Measurements from ENCODE around the gene ACOX3. TPM values are rescaled to one million over a fixed set of nuclear protein-coding genes. Genes with fewer than 3 reads are reported as not detected.

The ACOX3 gene
- total and polyA plus RNA-seq, 9 of the 15 experiments (the other 6 are each of a cell fraction or from before 2014, with no cell fraction given), result 0.68 to 7.3 (median 3.7) TPM

GRCh38 chr4:8342651-8343261 lies 97.8 kb downstream of the ACOX3 start:
- TF ChIP-seq KLF10 (CRISPR knock-in tag; IDR thresholded peaks at IDR 0.05) (no peak), HDAC1 (IDR thresholded peaks at IDR 0.05) (no peak), ARHGAP35 (IDR thresholded peaks at IDR 0.05; ENCODE audit: partially characterized antibody) (no peak), HES1 (IDR thresholded peaks at IDR 0.05; ENCODE audit: low read depth) (no peak), NFIC (IDR thresholded peaks at IDR 0.05) (0 out of 2 replicates have a peak, but pooled peaks have one; percentile 27), RAD51 (IDR thresholded peaks at IDR 0.05; ENCODE audit: borderline replicate concordance, low read depth) (no peak), RFX5 (IDR thresholded peaks at IDR 0.05; ENCODE audit: low read depth, low read length) (no peak)
- TF ChIP-seq, protein P1, sequence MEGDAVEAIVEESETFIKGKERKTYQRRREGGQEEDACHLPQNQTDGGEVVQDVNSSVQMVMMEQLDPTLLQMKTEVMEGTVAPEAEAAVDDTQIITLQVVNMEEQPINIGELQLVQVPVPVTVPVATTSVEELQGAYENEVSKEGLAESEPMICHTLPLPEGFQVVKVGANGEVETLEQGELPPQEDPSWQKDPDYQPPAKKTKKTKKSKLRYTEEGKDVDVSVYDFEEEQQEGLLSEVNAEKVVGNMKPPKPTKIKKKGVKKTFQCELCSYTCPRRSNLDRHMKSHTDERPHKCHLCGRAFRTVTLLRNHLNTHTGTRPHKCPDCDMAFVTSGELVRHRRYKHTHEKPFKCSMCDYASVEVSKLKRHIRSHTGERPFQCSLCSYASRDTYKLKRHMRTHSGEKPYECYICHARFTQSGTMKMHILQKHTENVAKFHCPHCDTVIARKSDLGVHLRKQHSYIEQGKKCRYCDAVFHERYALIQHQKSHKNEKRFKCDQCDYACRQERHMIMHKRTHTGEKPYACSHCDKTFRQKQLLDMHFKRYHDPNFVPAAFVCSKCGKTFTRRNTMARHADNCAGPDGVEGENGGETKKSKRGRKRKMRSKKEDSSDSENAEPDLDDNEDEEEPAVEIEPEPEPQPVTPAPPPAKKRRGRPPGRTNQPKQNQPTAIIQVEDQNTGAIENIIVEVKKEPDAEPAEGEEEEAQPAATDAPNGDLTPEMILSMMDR (IDR thresholded peaks at IDR 0.05 in 2 of 3, conservative IDR thresholded peaks at IDR 0.05 in 1 of 3; ENCODE audit: insufficient read depth in 2 of 3, low read depth in 1 of 3, low read length in 3 of 3), result peak; percentile 5 to 37 (median 14); a peak in 1 of 6 replicates
- ChIA-PET CTCF (ENCODE audit: low intra/inter-chr PET ratio) (no interaction called here), POLR2A (interaction anchor here (0.7 kb wide), 1 partner anchor 61 kb away, joined by 4 read pairs; no protein-coding TSS in a partner anchor)
- H3K79me2 ChIP-seq (ENCODE audit: control insufficient read depth, insufficient read depth, low read length), result no peaks in the 10 kb centered on the region
- H3K4me1 ChIP-seq (replicated peaks in 1 of 2; ENCODE audit: control insufficient read depth in 2 of 2, insufficient read depth in 2 of 2, low read length in 2 of 2), result peaks cover 0 to 17% of the 10 kb centered on the region in 2 experiments; a peak in 2 of 5 replicates
- ATAC-seq (peak; percentile 38; the same call in 1 of the 3 replicates), DNase-seq (ENCODE audit: extremely low read depth in 1 of 4, low spot score in 3 of 4) (no peak), FAIRE-seq (no peak)
- H3K36me3 ChIP-seq (ENCODE audit: control insufficient read depth, insufficient read depth, low read length), result no peaks in the 10 kb centered on the region
- H3K4me3 ChIP-seq, result no peak overlapping the region
- H3K9ac ChIP-seq (ENCODE audit: insufficient read depth in 1 of 2, low read depth in 2 of 2, low read length in 2 of 2), result no peak overlapping the region; a peak in 1 of 4 replicates
- 47% methylated on average over 14 of the region's 16 CpGs for WGBS (ENCODE audit: insufficient coverage, low coverage, missing lambda C conversion rate)
- BruUV-seq (replicated peaks), result no TSS peak
- H3K27ac ChIP-seq (ENCODE audit: extremely low read depth, low read depth, low read length), result no peak overlapping the region
- H3K4me2 ChIP-seq (ENCODE audit: insufficient read depth, low read length), result no peak overlapping the region
- H2AFZ ChIP-seq (ENCODE audit: low read depth, low read length), result no peak overlapping the region
- no peaks in the 10 kb centered on the region for H3K9me3 ChIP-seq (replicated peaks; ENCODE audit: control insufficient read depth, insufficient read depth, low read depth, low read length)
- in situ Hi-C loops (cut with MboI), result no loop called here
- intact Hi-C loops (cut with micrococcal nuclease), result no loop called here
- no peaks in the 10 kb centered on the region for H4K20me1 ChIP-seq (replicated peaks; ENCODE audit: control insufficient read depth, insufficient read depth, low read length)
- H3K9me1 ChIP-seq (ENCODE audit: control insufficient read depth, insufficient read depth, low read length), result no peaks in the 10 kb centered on the region
- H3K27me3 ChIP-seq (ENCODE audit: control insufficient read depth in 2 of 2, insufficient read depth in 2 of 2, low read length in 2 of 2), result peaks cover 0 to 43% of the 10 kb centered on the region in 2 experiments; a peak in 2 of 5 replicates

All from K562 (cell line).